ENCODE data around the gene ASS1.

The ASS1 gene

GRCh38 chr9:130535818-130536521 lies 91.2 kb downstream of the ASS1 start:
- no peak for DNase-seq (ENCODE audit: low spot score)

GRCh38 chr9:130536701-130537107 lies 91.9 kb downstream of the ASS1 start:
- DNase-seq (ENCODE audit: low spot score) = no peak

- no peak for DNase-seq (ENCODE audit: low spot score)
These were observed 92.7 kb downstream of the ASS1 start for GRCh38 chr9:130537346-130538050.

- peak; percentile 65 for DNase-seq (ENCODE audit: low spot score)
These were observed 94.9 kb downstream of the ASS1 start for GRCh38 chr9:130539420-130540223.

- no peak for DNase-seq (ENCODE audit: low spot score)
These were observed 96.8 kb downstream of the ASS1 start for GRCh38 chr9:130541533-130541932.

- no peak for DNase-seq (ENCODE audit: low spot score)
These were observed 97.3 kb downstream of the ASS1 start for GRCh38 chr9:130542038-130542437.

GRCh38 chr9:130542457-130543228 lies 97.9 kb downstream of the ASS1 start:
- DNase-seq (ENCODE audit: low spot score) = no peak

- no peak for DNase-seq (ENCODE audit: low spot score)
These were observed 98.6 kb downstream of the ASS1 start for GRCh38 chr9:130543368-130543767.

- DNase-seq (ENCODE audit: low spot score) = no peak
These were observed 99.1 kb downstream of the ASS1 start for GRCh38 chr9:130543859-130544258.

GRCh38 chr9:130544364-130544763 lies 99.6 kb downstream of the ASS1 start:
- no peak for DNase-seq (ENCODE audit: low spot score)

GRCh38 chr9:130548103-130548502 lies 103.3 kb downstream of the ASS1 start:
- no peak for DNase-seq (ENCODE audit: low spot score)

GRCh38 chr9:130549093-130549735 lies 104.5 kb downstream of the ASS1 start:
- no peak for DNase-seq (ENCODE audit: low spot score)
